IMR-90 (cell line): Measurements from ENCODE around the gene PISD.

Experiments used
- CTCF ChIP-seq: conservative IDR thresholded peaks from 2 replicates; pipeline ENCODE4 v1.5.1; 2012; ENCODE audit warnings: mild to moderate bottlenecking, low read depth, low read length, improper control_type of control experiment
- FOS ChIP-seq: fragments of 150-350 bp; IDR thresholded peaks from 2 replicates; pipeline ENCODE4 v1.6.1; 2016; ENCODE audit warnings: low read depth, low read length
- MXI1 ChIP-seq: IDR thresholded peaks from 2 replicates; pipeline ENCODE4 v1.6.1; 2012; ENCODE audit warnings: low read depth, mild to moderate bottlenecking, low read length, moderate library complexity, borderline replicate concordance
- POLR2A ChIP-seq: IDR thresholded peaks from 2 replicates; pipeline ENCODE4 v1.6.1; 2012; ENCODE audit warnings: mild to moderate bottlenecking, low read depth, low read length
- RAD21 ChIP-seq: IDR thresholded peaks from 2 replicates; pipeline ENCODE4 v1.6.1; 2012; ENCODE audit warnings: low read length, improper control_type of control experiment
- SMC3 ChIP-seq: fragments of 150-350 bp; IDR thresholded peaks from 2 replicates; pipeline ENCODE4 v1.6.1; 2016; ENCODE audit warnings: low read depth, mild to moderate bottlenecking, antibody characterized with exemption, low read length, moderate library complexity
- USF2 ChIP-seq: fragments of 150-350 bp; IDR thresholded peaks from 2 replicates; pipeline ENCODE4 v1.6.1; 2017; ENCODE audit warnings: mild to moderate bottlenecking, antibody characterized with exemption, low read length, low read depth

- TF ChIP-seq CTCF = 0 out of 2 replicates have a peak, but pooled peaks have one; percentile 3
- TF ChIP-seq RAD21 = no peak
- TF ChIP-seq SMC3 = no peak
- TF ChIP-seq USF2 = no peak
- peak; percentile 33; the same call in 1 of the 2 replicates for TF ChIP-seq POLR2A
- no peak for TF ChIP-seq MXI1
- no peak for TF ChIP-seq FOS
Observed at GRCh38 chr22:31628969-31629708, 32.9 kb downstream of the PISD start.
